HK-2 (cell line): ENCODE results near the gene MGARP.
A peak's percentile ranks its signal among the peaks of the same experiment; 100 is the strongest.

ENCODE experiments used
- DNase-seq: peaks from one replicate; pipeline ENCODE4 v3.0.0-alpha.2; 2018; ENCODE audit not compliant: unreplicated experiment

The MGARP gene

DNA sequence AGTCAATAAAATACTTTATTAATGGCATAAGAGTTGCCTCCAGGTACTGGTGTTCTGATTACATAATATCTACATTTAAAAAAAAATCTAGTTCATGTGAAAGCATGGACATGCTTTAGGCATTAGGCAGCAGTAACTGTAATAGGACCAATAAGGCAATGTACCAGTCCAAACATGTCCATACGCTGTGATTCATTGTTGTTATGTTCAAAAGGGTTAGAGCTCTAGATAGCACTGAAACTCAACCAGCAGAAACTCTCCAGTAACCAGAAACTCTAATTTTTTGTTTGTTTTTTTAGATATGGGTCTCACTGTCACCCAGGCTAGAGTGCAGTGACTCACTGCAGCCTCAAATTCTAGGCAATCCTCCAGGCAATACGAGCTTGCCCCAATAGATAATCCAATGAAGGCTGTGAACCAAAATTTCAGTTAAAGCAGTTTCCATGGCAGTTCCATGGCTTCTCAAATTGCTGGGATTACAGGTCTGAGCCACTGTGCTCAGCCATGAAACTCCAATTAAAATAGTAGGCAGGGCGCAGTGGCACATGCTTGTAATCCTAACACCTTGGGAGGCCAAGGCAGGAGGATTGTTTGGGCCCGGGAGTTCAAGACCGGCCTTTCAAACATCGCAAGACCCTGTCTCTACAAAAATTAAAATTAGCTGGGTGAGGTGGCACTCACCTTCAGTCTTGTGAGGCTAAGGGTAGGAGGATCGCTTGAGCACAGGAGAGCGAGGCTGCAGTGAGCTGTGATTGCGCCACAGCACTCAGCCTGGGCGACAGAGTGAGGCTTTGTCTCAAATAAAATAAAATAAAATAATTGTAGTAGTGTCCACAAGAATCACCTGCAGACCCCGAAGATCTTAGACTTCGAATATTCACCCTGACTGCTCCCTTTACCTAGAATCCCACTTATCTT, 36.3 kb downstream of the MGARP start:
- DNase-seq: no peak

DNA sequence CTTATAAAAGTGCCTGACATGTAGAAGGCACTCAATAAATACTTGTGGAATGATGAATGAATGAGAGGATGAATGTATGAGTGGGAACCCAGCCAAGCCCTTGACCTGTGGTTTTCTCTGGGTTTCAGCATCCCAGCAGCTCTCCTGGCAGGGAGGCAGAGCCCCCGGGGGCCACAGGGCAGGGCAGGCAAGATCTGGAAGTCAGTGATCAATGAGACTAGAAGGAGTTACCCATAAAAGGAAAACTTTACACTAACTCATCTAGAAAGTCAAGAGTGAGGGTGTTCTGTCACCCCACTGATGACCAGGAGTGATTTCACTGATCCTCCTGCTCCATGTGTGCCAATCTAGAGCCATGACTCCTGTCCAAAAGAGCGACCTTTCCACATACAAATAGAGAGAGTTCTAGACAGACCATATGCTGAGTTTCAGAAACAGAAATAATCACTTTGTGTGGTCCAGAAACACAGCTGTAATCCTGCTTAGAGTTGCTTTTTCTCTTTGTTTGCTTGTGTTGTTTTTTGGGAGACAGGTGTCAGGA, 37.4 kb downstream of the MGARP start:
- peak; percentile 55 for DNase-seq

DNA sequence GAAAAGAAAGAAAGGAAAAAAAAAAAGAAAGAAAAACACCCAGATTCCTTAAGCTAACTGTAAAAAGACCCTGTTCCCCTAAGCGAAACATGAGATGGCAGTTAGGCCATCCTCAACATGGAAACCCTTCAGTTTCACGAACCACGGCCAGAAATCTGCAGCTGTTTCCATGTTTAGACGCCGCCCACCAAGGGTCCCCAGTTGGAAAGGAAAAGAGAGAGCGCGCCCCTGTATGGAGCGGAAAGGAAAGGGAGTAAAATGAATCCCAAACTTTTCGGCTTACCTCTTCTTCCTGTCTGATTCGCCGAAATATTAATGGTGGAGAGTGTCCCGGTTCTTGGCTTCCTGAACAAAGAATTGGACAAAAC, 38.3 kb downstream of the MGARP start:
- no peak for DNase-seq

DNA sequence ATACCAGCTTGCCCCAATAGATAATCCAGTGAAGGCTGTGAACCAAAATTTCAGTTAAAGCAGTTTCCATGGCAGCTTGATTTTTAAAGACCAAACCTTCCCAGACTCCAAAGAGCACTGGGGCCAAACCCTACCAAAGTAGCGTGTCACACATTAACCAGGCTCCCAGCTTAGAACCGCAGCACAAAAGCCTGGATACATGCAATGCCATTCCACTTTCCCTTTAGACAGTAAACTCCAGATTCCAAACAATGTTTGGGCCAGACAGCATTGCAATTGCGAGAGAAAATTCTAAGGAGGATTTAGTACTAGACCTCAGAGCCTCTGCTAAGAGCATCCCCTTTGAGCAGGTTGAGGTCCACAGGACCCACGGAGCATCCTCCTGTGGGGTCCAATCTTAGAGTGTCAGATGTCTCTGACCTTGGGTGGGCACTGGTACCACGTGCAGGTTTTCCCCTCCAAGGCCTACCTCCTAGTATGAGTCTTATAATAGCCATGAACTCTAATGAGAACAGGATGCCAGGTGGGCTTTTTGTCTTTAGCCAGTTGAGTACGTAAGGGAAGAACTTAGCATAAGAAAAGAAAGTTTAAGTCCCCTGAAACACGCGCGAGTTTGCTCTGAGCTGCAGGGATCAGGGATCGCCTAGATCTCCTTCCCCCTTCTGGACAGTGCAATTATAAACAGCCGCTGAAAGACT, 38.8 kb downstream of the MGARP start:
- DNase-seq: no peak

DNA sequence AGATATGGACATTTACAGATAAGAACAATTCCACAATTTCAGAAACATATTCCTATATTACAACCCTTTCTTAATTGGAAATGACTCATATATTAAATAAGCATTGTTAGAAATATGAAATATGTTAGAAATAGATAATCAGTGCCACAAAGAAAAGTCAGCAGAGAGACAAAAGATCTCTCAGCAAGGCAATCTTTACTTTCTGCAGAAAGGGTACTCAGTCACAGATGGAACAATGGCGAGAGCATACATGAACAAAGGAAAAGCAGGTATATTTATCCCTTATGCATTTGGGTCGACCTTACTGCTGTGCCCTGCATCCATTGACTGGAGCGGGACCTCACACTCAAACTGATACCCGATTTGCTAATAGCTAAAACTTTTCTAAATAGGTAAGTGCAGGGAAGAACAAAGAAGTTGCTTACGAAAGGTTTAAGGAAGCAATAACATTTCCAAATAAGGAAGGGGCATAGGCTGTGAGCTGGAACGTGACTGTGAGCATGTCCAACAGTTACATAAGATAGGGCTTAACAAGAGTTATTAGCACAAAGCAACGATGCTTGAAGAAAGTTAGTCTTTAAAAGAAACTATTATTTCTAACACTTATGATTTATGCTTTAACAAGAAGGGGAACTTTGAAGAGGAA, 40.8 kb downstream of the MGARP start:
- no peak for DNase-seq

DNA sequence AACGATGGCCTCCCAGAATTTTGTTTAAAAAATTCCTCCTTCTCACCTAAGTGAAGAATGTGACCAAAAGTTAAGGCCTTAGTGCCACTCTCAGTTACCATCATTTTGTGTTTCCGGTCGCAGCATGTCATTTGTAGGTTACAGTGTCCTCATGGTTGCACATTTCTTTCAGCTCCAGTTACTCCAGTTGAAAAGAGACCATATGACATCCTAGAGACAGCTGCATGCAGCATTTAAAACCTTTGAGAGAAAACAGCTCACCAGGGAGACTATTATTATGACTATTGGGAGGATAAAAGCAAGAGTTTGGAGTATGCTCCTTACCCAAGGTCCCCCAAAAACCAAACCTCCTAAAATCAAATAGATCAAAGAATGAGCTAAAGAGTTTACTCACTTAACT, 45.8 kb downstream of the MGARP start:
- no peak for DNase-seq

DNA sequence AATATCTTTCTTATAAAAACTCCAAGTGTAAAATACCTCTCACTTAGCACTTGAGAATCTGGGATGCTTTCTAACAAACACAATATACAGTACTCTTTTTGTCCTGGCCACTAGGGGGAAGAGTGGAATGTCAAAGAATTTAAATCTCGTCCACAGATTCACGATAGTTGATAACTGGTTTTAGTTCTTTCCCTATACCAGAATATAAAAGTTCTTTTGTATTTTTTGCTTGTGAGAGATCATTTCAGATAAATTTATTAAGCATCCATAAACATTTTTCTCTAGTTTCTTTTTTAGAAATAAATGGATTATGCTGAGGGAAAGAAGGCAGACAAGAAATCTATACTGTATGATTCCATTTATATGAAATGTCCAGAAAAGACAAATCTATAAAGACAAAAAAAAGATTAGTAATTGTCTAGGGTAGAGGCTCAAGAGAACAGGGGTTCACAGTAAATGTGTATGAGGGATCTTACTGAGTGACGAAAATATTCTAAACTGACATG, 50.4 kb downstream of the MGARP start:
- no peak for DNase-seq

DNA sequence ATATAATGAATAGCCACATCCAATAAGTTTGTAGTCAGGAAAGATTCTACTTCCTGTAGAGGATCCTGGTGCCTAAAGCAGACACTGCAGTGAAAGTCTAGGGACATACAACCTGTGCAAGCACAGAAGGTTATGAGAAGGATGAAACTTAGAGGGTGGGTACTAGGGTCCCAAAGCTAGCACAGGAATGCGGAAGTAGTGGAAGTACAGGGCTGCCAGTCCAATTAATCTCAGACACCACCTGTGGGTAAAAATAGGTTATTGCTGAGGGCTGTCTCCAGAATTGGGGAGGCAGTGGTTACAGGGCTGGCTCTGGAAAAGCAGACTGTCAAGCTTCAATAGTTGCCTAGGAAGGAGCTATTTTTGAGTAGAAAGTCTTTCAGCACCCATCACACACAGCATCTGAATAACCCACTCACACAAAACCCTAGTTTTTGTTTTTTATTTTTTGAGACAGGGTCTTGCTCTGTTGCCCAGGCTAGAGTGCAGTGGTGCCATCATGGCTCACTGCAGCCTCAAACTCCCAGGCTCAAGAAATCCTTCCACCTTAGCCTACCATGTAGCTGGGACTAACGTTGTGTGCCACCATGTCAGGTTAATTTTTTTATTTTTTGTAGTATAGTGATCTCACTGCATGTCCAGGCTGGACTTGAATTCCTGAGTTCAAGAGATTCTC, 52.2 kb downstream of the MGARP start:
- no peak for DNase-seq

DNA sequence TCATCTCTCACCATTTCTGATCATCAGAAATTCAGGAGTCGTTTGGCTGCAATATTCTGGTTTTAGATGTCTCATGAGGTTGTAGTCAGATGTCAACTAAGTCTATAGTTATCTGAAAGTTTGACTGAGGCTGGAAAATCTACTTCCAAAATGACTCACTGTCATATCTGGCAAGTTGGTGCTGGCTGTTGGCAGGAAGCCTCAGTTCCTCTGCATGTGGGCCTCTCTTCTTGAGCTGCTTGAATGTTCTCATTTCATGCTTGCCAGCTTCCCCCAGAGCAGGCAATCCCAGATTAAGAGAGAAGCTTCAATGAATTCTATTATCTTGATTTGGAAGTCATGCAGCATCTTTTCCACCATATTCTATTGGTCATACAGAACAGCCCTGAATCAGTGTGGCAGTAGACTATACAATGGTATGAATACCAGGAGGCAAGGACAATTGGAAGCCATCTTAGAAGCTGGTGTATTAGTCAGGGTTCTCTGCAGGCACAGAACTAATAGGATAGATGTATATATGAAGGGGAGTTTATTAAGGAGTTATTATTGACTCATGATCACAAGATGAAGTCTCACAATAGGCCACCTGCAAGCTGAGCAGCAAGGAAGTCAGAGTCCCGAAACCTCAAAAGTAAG, 56.2 kb downstream of the MGARP start:
- DNase-seq: no peak

DNA sequence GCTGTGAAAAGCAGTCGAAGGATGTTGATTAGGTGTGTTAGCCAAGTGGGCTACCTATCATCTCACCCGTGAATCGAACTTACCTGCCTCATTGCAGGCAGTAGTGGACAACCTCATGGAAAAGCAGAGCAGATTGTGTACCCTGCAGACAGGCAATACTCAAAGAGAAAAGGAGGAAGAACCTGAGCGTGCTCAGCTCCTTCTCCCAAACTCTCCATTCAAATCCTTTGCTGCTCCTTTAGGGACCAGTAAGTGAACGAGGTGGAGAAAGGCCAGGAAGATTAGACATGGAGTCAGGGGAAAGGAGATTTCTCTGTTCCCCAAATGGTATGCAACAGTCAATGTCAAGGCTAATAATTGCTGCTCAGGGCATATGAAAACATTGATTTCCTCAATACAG, 57.8 kb downstream of the MGARP start:
- DNase-seq: no peak

DNA sequence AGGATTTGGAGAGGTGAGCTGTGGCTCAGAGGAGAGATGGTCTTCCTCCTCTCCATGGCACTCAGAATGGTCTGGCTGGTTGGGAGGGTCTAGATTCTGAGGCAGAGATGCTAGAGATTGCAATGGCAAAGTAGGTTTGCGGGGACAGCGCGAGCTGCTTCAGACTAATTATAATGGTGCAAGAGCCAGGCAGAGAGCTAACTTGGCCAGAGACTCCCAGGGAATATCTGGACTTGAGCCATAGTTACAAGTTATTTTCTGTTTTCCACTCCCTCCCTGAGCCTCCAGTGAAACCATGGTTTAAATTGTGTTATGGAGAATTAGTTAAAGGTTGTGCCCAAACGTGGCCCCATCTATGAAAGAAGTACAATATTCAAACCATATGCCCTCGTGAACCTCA, 58.3 kb downstream of the MGARP start:
- no peak for DNase-seq

DNA sequence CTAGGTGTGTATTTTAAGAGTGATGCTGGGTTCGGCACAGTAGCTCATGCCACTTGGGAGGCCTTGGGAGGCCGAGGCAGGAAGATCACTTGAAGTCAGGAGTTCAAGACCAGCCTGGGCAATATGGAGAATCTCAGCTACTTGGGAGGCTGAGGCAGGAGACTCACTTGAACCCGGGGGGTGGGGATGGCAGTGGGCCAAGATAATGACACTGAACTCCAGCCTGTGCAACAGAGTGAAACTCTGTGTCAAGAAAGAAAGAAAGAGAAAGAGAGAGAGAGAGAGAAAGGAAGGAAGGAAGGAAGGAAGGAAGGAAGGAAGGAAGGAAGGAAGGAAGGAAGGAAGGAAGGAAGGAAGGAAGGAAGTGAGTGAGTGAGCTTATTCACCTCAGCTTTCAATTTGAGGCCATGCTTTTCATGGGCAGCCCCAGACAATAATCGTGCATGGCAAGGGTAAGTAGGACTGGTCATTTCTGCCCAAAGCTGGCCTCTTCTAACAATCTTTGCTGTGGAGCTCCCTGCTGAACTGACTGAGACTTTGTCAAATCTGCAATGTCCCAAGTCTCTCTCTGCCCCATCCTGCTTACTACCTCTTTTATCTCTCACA, 60.5 kb downstream of the MGARP start:
- DNase-seq: no peak
